Cerebellar nuclear complex (tissue), 1 donor: ENCODE measurements around the gene EVI2A.
"Not testable (repeated sequence)": the region's sequence is repeated elsewhere in the genome, so short reads cannot be mapped to it uniquely, and the experiment has no call there.

Source experiments
- DNase-seq, 2 experiments: peaks; one replicate each; lab custom pipeline; 2025; lab: John Stamatoyannopoulos, UW

Gene EVI2A

GRCh38 chr17:31312223-31312622 is 9.2 kb downstream of the EVI2A start:
- DNase-seq: not testable (repeated sequence)

GRCh38 chr17:31311526-31311925 is 9.9 kb downstream of the EVI2A start:
- no peak for DNase-seq

GRCh38 chr17:31310886-31311285 is 10.5 kb downstream of the EVI2A start:
- no peak for DNase-seq

- DNase-seq: no peak
These were observed 11.2 kb downstream of the EVI2A start for GRCh38 chr17:31310260-31310659.

- no peak for DNase-seq
These were observed 11.9 kb downstream of the EVI2A start for GRCh38 chr17:31309556-31309955.

- DNase-seq: no peak
These were observed 12.8 kb downstream of the EVI2A start for GRCh38 chr17:31308372-31309334.

- no peak for DNase-seq
These were observed 13.8 kb downstream of the EVI2A start for GRCh38 chr17:31307640-31308039.

GRCh38 chr17:31299624-31300023 is 21.8 kb downstream of the EVI2A start:
- DNase-seq: no peak

GRCh38 chr17:31297090-31297489 is 24.3 kb downstream of the EVI2A start, which contains the start of gene OMG:
TSS of gene OMG (minus strand) at chr17:31297239. CDS start at chr17:31296331, 908 bp downstream.
- DNase-seq: peak in 1 of 2 experiments; percentile 40

GRCh38 chr17:31296142-31296541 is 25.3 kb downstream of the EVI2A start:
- DNase-seq: peak in 1 of 2 experiments; percentile 6

GRCh38 chr17:31295489-31295871 is 25.9 kb downstream of the EVI2A start:
- DNase-seq: no peak

- DNase-seq: no peak
These were observed 26.5 kb downstream of the EVI2A start for GRCh38 chr17:31294820-31295488.

GRCh38 chr17:31294231-31294630 is 27.2 kb downstream of the EVI2A start:
- no peak for DNase-seq

- DNase-seq: no peak
These were observed 27.8 kb downstream of the EVI2A start for GRCh38 chr17:31293581-31293980.

- no peak for DNase-seq
These were observed 29.6 kb downstream of the EVI2A start for GRCh38 chr17:31291820-31292219.

- no peak for DNase-seq
These were observed 31.6 kb downstream of the EVI2A start for GRCh38 chr17:31289790-31290189.

GRCh38 chr17:31287932-31288331 is 33.5 kb downstream of the EVI2A start:
- DNase-seq: not testable (repeated sequence)

GRCh38 chr17:31286587-31286986 is 34.8 kb downstream of the EVI2A start:
- no peak for DNase-seq

- DNase-seq: no peak
These were observed 37.6 kb downstream of the EVI2A start for GRCh38 chr17:31283841-31284240.

- no peak for DNase-seq
These were observed 40.4 kb downstream of the EVI2A start for GRCh38 chr17:31281061-31281460.

- DNase-seq: no peak
These were observed 42.0 kb downstream of the EVI2A start for GRCh38 chr17:31279401-31279800.

GRCh38 chr17:31275116-31275515 is 46.3 kb downstream of the EVI2A start:
- DNase-seq: no peak

- DNase-seq: no peak
These were observed 47.2 kb downstream of the EVI2A start for GRCh38 chr17:31274252-31274651.
